ENCODE data around the gene ZMAT3.

The ZMAT3 gene

GRCh38 chr3:179072100-179072438 lies 460 bp upstream of the ZMAT3 start:
- H3K4me3 ChIP-seq (ENCODE audit: control insufficient read depth, low read depth, low read length), result peak overlapping the region; percentile 66
- TF ChIP-seq CTCF (IDR thresholded peaks at IDR 0.05; ENCODE audit: control insufficient read depth, insufficient read depth, low read depth, low read length, missing control alignments), result no peak
- no peak for DNase-seq (ENCODE audit: low read depth)

GRCh38 chr3:179071027-179071322 lies 634 bp downstream of the ZMAT3 start:
- DNase-seq (ENCODE audit: low read depth), result no peak
- H3K4me3 ChIP-seq (ENCODE audit: control insufficient read depth, low read depth, low read length), result peak overlapping the region; percentile 66

GRCh38 chr3:179069762-179070390 lies 1.7 kb downstream of the ZMAT3 start:
- no peak for DNase-seq (ENCODE audit: low read depth)
- peak overlapping the region; percentile 66 for H3K4me3 ChIP-seq (ENCODE audit: control insufficient read depth, low read depth, low read length)
- no peak for TF ChIP-seq CTCF (IDR thresholded peaks at IDR 0.05; ENCODE audit: control insufficient read depth, insufficient read depth, low read depth, low read length, missing control alignments)

More at GRCh38 chr3:179071027-179071322, 634 bp downstream of the ZMAT3 start:
- no peak for TF ChIP-seq CTCF (IDR thresholded peaks at IDR 0.05; ENCODE audit: control insufficient read depth, insufficient read depth, low read depth, low read length, missing control alignments)

GRCh38 chr3:179068779-179069530 lies 2.7 kb downstream of the ZMAT3 start:
- no peak for DNase-seq (ENCODE audit: low read depth)
- peak overlapping the region; percentile 66 for H3K4me3 ChIP-seq (ENCODE audit: control insufficient read depth, low read depth, low read length)
- TF ChIP-seq CTCF (IDR thresholded peaks at IDR 0.05; ENCODE audit: control insufficient read depth, insufficient read depth, low read depth, low read length, missing control alignments), result peak; percentile 62

GRCh38 chr3:179067839-179068238 lies 3.8 kb downstream of the ZMAT3 start:
- DNase-seq (ENCODE audit: low read depth), result no peak
- no peak for TF ChIP-seq CTCF (IDR thresholded peaks at IDR 0.05; ENCODE audit: control insufficient read depth, insufficient read depth, low read depth, low read length, missing control alignments)

GRCh38 chr3:179067291-179067690 lies 4.3 kb downstream of the ZMAT3 start:
- no peak for DNase-seq (ENCODE audit: low read depth)
- TF ChIP-seq CTCF (IDR thresholded peaks at IDR 0.05; ENCODE audit: control insufficient read depth, insufficient read depth, low read depth, low read length, missing control alignments), result no peak
- H3K4me3 ChIP-seq (ENCODE audit: control insufficient read depth, low read depth, low read length), result no peak overlapping the region

More at GRCh38 chr3:179067839-179068238, 3.8 kb downstream of the ZMAT3 start:
- no peak overlapping the region for H3K4me3 ChIP-seq (ENCODE audit: control insufficient read depth, low read depth, low read length)

Data from AG09309 (cell line).